Testis (tissue), 2 donors: ENCODE measurements around the gene NDNF.

ENCODE experiments used
- POLR2A ChIP-seq: fragments of 450-650 bp; IDR thresholded peaks from one replicate; pipeline ENCODE4 v1.6.1; 2017; ENCODE audit warnings: antibody characterized with exemption, mild to moderate bottlenecking, moderate library complexity
- TF ChIP-seq, protein P1 (sequence below), 3 experiments: fragments of 450-650 bp in 2 of 3; fragments of 200-600 bp in 1 of 3; sonication (generic) in 1 of 3; IDR thresholded peaks; one replicate each; pipeline ENCODE4 v1.5.1; 2016 to 2019; ENCODE audit warnings: antibody characterized with exemption in 3 of 3, mild to moderate bottlenecking in 2 of 3, moderate library complexity in 1 of 3

- no peak for TF ChIP-seq POLR2A
- TF ChIP-seq, protein P1, sequence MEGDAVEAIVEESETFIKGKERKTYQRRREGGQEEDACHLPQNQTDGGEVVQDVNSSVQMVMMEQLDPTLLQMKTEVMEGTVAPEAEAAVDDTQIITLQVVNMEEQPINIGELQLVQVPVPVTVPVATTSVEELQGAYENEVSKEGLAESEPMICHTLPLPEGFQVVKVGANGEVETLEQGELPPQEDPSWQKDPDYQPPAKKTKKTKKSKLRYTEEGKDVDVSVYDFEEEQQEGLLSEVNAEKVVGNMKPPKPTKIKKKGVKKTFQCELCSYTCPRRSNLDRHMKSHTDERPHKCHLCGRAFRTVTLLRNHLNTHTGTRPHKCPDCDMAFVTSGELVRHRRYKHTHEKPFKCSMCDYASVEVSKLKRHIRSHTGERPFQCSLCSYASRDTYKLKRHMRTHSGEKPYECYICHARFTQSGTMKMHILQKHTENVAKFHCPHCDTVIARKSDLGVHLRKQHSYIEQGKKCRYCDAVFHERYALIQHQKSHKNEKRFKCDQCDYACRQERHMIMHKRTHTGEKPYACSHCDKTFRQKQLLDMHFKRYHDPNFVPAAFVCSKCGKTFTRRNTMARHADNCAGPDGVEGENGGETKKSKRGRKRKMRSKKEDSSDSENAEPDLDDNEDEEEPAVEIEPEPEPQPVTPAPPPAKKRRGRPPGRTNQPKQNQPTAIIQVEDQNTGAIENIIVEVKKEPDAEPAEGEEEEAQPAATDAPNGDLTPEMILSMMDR (IDR thresholded peaks at IDR 0.05) = no peak
These were observed 20.9 kb upstream of the NDNF start for GRCh38 chr4:121093261-121093660.
